Astrocyte (in vitro differentiated cells and primary cell): ENCODE measurements around the gene A3GALT2. TPM values are rescaled to one million over a fixed set of nuclear protein-coding genes. Genes with fewer than 3 reads are reported as not detected.
A peak's percentile ranks its signal among the peaks of the same experiment; 100 is the strongest.

Experiments
- DNase-seq: peaks from one replicate; pipeline ENCODE4 v3.0.0-alpha.2; 2010; ENCODE audit warnings: low read depth
- FAIRE-seq: peaks from 2 replicates; lab custom pipeline; 2011; peaks lifted over from hg19 to GRCh38; lab: Jason Lieb, UNC
- H2AFZ ChIP-seq: 2 replicates; pipeline ENCODE4 v1.6.0; 2012; ENCODE audit warnings: low read depth, low read length, inconsistent platforms
- H3K27ac ChIP-seq: 2 replicates; pipeline ENCODE4 v1.5.1; 2011; ENCODE audit warnings: low read depth, low read length, inconsistent platforms
- H3K27me3 ChIP-seq: 2 replicates; pipeline ENCODE4 v1.6.0; 2011; ENCODE audit warnings: low read length, inconsistent platforms; ENCODE audit not compliant: insufficient read depth
- H3K36me3 ChIP-seq: 2 replicates; pipeline ENCODE4 v1.5.1; 2011; ENCODE audit warnings: low read length, inconsistent platforms; ENCODE audit not compliant: insufficient read depth
- H3K4me1 ChIP-seq: 2 replicates; pipeline ENCODE4 v1.5.1; 2011; ENCODE audit warnings: low read length, inconsistent platforms; ENCODE audit not compliant: insufficient read depth
- H3K4me2 ChIP-seq: 2 replicates; pipeline ENCODE4 v1.6.0; 2012; ENCODE audit warnings: low read length, inconsistent platforms
- H3K4me3 ChIP-seq: 2 replicates; pipeline ENCODE4 v1.5.1; 2011; ENCODE audit warnings: low read depth, mild to moderate bottlenecking, low read length, inconsistent platforms; ENCODE audit not compliant: insufficient read depth
- H3K79me2 ChIP-seq: 2 replicates; pipeline ENCODE4 v1.6.0; 2012; ENCODE audit warnings: mild to moderate bottlenecking, low read length, inconsistent platforms; ENCODE audit not compliant: insufficient read depth
- H3K9ac ChIP-seq: 2 replicates; pipeline ENCODE4 v1.6.0; 2012; ENCODE audit warnings: mild to moderate bottlenecking, low read length, inconsistent platforms
- H3K9me3 ChIP-seq: 2 replicates; pipeline ENCODE4 v1.5.1; 2012; ENCODE audit warnings: low read depth, mild to moderate bottlenecking, low read length, inconsistent platforms; ENCODE audit not compliant: insufficient read depth
- H4K20me1 ChIP-seq: 2 replicates; pipeline ENCODE4 v1.6.0; 2012; ENCODE audit warnings: low read length, inconsistent platforms; ENCODE audit not compliant: insufficient read depth
- H3K27ac Mint-ChIP-seq: one replicate; pipeline ENCODE4 v1.8.0; 2021; ENCODE audit warnings: mild to moderate bottlenecking, mixed read lengths; ENCODE audit not compliant: unreplicated experiment
- H3K27me3 Mint-ChIP-seq: one replicate; pipeline ENCODE4 v1.8.0; 2021; ENCODE audit warnings: low read depth, mixed read lengths; ENCODE audit not compliant: unreplicated experiment
- H3K36me3 Mint-ChIP-seq: one replicate; pipeline ENCODE4 v1.8.0; 2021; ENCODE audit warnings: low read depth, mixed read lengths; ENCODE audit not compliant: unreplicated experiment
- H3K4me1 Mint-ChIP-seq: one replicate; pipeline ENCODE4 v1.8.0; 2021; ENCODE audit warnings: low read depth, mixed read lengths; ENCODE audit not compliant: unreplicated experiment
- H3K4me3 Mint-ChIP-seq: one replicate; pipeline ENCODE4 v1.8.0; 2021; ENCODE audit warnings: mild to moderate bottlenecking, moderate library complexity, mixed read lengths; ENCODE audit not compliant: unreplicated experiment
- H3K9me3 Mint-ChIP-seq: one replicate; pipeline ENCODE4 v1.8.0; 2021; ENCODE audit warnings: mild to moderate bottlenecking, mixed read lengths; ENCODE audit not compliant: unreplicated experiment
- EZH2 ChIP-seq: IDR thresholded peaks from 2 replicates; pipeline ENCODE4 v1.6.1; 2012; ENCODE audit warnings: mild to moderate bottlenecking, low read length, inconsistent platforms; ENCODE audit not compliant: insufficient read depth
- total RNA-seq: library from RNA; stranded (reverse); gene quantifications from 2 replicates; pipeline ENCODE4 v1.2.1, GENCODE V29; 2021
- TF ChIP-seq, protein P1 (sequence below): IDR thresholded peaks from 2 replicates; pipeline ENCODE4 v1.5.1; 2011; ENCODE audit warnings: low read depth, mild to moderate bottlenecking, inconsistent platforms, low read length, moderate library complexity; ENCODE audit not compliant: insufficient read depth

The A3GALT2 gene
- total RNA-seq, 1 donor from 2014 or later = not detected

DNA sequence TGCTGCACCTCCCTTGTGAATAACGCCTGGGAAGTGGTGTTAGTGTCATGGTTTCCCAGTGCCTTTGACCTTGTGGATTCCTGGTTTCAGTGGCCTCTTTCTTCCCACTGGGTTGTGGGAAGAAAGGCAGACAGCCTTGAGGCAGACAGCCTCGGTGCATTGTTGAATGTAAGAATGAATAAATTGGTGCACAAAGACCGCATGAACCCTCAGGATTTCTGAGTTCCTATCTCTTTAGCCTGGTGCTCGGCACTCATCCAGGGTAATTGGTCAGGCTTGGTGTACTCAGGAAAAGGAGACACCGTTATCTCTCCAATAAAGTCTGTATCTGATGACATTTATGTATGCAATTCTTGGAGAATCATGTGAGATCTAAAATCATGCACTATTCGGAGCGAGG lies 59.6 kb downstream of the A3GALT2 start:
- Histone ChIP-seq H3K4me3 (no peak overlapping the region), H3K9me3 (no peaks in the 10 kb centered on the region), H3K4me2 (no peak overlapping the region), H3K79me2 (peaks cover 88% of the 10 kb centered on the region), H2AFZ (no peak overlapping the region), H3K36me3 (peaks cover 3% of the 10 kb centered on the region), H3K4me1 (peaks cover 10% of the 10 kb centered on the region), H4K20me1 (peaks cover 71% of the 10 kb centered on the region), H3K27me3 (no peaks in the 10 kb centered on the region), H3K27ac (no peak overlapping the region), H3K9ac (no peak overlapping the region)
- Mint-ChIP-seq H3K27ac (peak overlapping the region; percentile 26), H3K9me3 (no peaks in the 10 kb centered on the region), H3K27me3 (no peaks in the 10 kb centered on the region), H3K4me3 (peak overlapping the region; percentile 30), H3K36me3 (peaks cover 8% of the 10 kb centered on the region), H3K4me1 (peaks cover 43% of the 10 kb centered on the region)
- TF ChIP-seq EZH2 = no peak
- TF ChIP-seq, protein P1, sequence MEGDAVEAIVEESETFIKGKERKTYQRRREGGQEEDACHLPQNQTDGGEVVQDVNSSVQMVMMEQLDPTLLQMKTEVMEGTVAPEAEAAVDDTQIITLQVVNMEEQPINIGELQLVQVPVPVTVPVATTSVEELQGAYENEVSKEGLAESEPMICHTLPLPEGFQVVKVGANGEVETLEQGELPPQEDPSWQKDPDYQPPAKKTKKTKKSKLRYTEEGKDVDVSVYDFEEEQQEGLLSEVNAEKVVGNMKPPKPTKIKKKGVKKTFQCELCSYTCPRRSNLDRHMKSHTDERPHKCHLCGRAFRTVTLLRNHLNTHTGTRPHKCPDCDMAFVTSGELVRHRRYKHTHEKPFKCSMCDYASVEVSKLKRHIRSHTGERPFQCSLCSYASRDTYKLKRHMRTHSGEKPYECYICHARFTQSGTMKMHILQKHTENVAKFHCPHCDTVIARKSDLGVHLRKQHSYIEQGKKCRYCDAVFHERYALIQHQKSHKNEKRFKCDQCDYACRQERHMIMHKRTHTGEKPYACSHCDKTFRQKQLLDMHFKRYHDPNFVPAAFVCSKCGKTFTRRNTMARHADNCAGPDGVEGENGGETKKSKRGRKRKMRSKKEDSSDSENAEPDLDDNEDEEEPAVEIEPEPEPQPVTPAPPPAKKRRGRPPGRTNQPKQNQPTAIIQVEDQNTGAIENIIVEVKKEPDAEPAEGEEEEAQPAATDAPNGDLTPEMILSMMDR = no peak
- DNase-seq (peak; percentile 30), FAIRE-seq (no peak)

DNA sequence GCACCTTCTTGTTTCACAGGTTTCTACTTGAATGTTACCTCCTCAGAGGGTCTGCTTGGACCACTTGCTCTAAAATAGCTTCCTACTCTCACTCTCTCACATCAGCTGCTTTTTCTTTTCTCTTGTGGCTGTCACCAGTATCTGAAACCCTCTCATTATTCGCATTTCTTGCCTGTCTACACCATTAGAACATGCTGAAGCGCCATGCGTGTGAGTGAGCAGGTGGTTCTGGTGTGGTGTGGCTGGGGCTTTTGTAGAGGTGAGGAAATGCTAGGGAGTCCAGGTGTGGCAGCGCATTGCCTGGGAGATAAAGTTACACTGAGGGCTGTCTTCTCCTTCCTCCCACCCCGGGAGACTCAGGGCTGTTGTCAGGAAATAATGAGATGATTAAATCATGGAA lies 60.5 kb downstream of the A3GALT2 start:
- peaks cover 3% of the 10 kb centered on the region for H3K36me3 ChIP-seq
- Mint-ChIP-seq H3K4me3 (no peak overlapping the region), H3K4me1 (peaks cover 36% of the 10 kb centered on the region), H3K36me3 (peaks cover 7% of the 10 kb centered on the region), H3K27ac (no peak overlapping the region), H3K9me3 (no peaks in the 10 kb centered on the region), H3K27me3 (no peaks in the 10 kb centered on the region)
- DNase-seq (no peak), FAIRE-seq (no peak)
- H3K4me2 ChIP-seq = no peak overlapping the region
- H3K27ac ChIP-seq = no peak overlapping the region
- TF ChIP-seq, protein P1 = no peak
- TF ChIP-seq EZH2 = no peak
- no peak overlapping the region for H2AFZ ChIP-seq
- H4K20me1 ChIP-seq = peaks cover 62% of the 10 kb centered on the region
- no peaks in the 10 kb centered on the region for H3K27me3 ChIP-seq
- H3K9me3 ChIP-seq = no peaks in the 10 kb centered on the region
- H3K4me1 ChIP-seq = peaks cover 10% of the 10 kb centered on the region
- H3K4me3 ChIP-seq = no peak overlapping the region
- no peak overlapping the region for H3K9ac ChIP-seq
- peaks cover 78% of the 10 kb centered on the region for H3K79me2 ChIP-seq

DNA sequence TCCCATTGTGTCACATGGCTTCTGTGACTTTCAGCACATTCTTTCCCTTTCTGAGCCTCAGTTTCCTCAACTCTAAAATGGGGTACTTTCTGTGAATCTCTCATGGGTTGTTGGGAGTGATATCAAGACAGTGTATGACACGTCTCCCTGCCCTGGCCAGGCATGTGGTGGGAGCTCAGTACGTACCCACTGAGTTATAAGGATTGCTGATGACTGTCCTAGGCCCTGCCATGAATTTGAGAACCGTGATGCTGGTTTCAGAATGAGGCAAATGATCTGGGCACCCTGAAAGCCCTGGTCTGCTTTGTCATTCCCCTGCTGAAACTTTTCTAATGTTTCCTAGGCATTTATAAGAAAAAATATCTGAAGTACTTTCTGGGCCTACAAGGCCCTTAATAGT lies 61.0 kb downstream of the A3GALT2 start:
- Histone ChIP-seq H3K9me3 (no peaks in the 10 kb centered on the region), H2AFZ (no peak overlapping the region), H3K4me2 (no peak overlapping the region), H3K36me3 (peaks cover 3% of the 10 kb centered on the region), H3K4me3 (no peak overlapping the region), H3K4me1 (peaks cover 10% of the 10 kb centered on the region), H3K27me3 (no peaks in the 10 kb centered on the region), H4K20me1 (peaks cover 57% of the 10 kb centered on the region), H3K27ac (no peak overlapping the region), H3K9ac (no peak overlapping the region), H3K79me2 (peaks cover 74% of the 10 kb centered on the region)
- no peak for TF ChIP-seq EZH2
- TF ChIP-seq, protein P1 = no peak
- Mint-ChIP-seq H3K9me3 (no peaks in the 10 kb centered on the region), H3K4me3 (no peak overlapping the region), H3K4me1 (peaks cover 36% of the 10 kb centered on the region), H3K27ac (no peak overlapping the region), H3K27me3 (no peaks in the 10 kb centered on the region), H3K36me3 (peaks cover 7% of the 10 kb centered on the region)
- DNase-seq (no peak), FAIRE-seq (no peak)
